K562 (cell line): ENCODE data around the gene PNRC2. TPM values are rescaled to one million over a fixed set of nuclear protein-coding genes. Genes with fewer than 3 reads are reported as not detected.

Experiments
- ADNP ChIP-seq: fragments of 200-800 bp; sonication (Bioruptor generic); IDR thresholded peaks from 2 replicates; pipeline ENCODE4 v1.6.1; 2016; ENCODE audit warnings: missing genetic modification characterization, missing compliant biosample characterization
- CREB3L1 ChIP-seq: fragments of 450-650 bp; IDR thresholded peaks from 2 replicates; pipeline ENCODE4 v1.6.1; 2014; ENCODE audit warnings: low read depth, mild to moderate bottlenecking, moderate library complexity, borderline replicate concordance
- CTBP1 ChIP-seq: fragments of 450-650 bp; IDR thresholded peaks from 2 replicates; pipeline ENCODE4 v1.6.1; 2016; ENCODE audit warnings: borderline replicate concordance
- DIDO1 ChIP-seq: fragments of 450-650 bp; IDR thresholded peaks from 2 replicates; pipeline ENCODE4 v1.6.1; 2016; ENCODE audit warnings: low read depth, missing biosample characterization, missing genetic modification characterization
- HDAC6 ChIP-seq: IDR thresholded peaks from 2 replicates; pipeline ENCODE4 v1.6.1; 2012; ENCODE audit warnings: low read depth, mild to moderate bottlenecking, control low read depth, inconsistent platforms, low read length, moderate library complexity
- HMG20A ChIP-seq: fragments of 450-650 bp; formaldehyde crosslinking; conservative IDR thresholded peaks from 2 replicates; pipeline ENCODE4 v1.4.0; 2020; ENCODE audit warnings: mild to moderate bottlenecking, mixed read lengths
- HSF4 ChIP-seq: fragments of 250-450 bp; sonication (Bioruptor Pico); IDR thresholded peaks from 2 replicates; pipeline ENCODE4 v2.1.2; 2022; ENCODE audit warnings: mild to moderate bottlenecking, moderate library complexity, borderline replicate concordance
- KLF1 ChIP-seq: fragments of 450-650 bp; IDR thresholded peaks from 2 replicates; pipeline ENCODE4 v1.6.1; 2016; ENCODE audit warnings: missing genetic modification characterization, missing compliant biosample characterization
- MLX ChIP-seq, 2 experiments: fragments of 450-650 bp in 1 of 2; sonication (generic) in 1 of 2; formaldehyde crosslinking; conservative IDR thresholded peaks; 2 replicates each; pipeline versions ENCODE4 v1.4.0 to v1.8.1; 2020 to 2022; ENCODE audit warnings: mild to moderate bottlenecking in 1 of 2, missing genetic modification reagents in 1 of 2
- NELFE ChIP-seq: IDR thresholded peaks from 2 replicates; pipeline ENCODE4 v1.6.1; 2011; ENCODE audit warnings: mild to moderate bottlenecking; ENCODE audit not compliant: insufficient read depth, insufficient read length
- OTX1 ChIP-seq: fragments of 450-650 bp; formaldehyde crosslinking; IDR thresholded peaks from 2 replicates; pipeline ENCODE4 v1.4.0; 2022; ENCODE audit warnings: mild to moderate bottlenecking
- POLR2AphosphoS5 ChIP-seq: IDR thresholded peaks from 2 replicates; pipeline ENCODE4 v1.6.1; 2011; ENCODE audit warnings: mild to moderate bottlenecking, low read depth, low read length, moderate library complexity; ENCODE audit not compliant: control insufficient read depth, insufficient read depth
- RBM15 ChIP-seq: fragments of 200-400 bp; formaldehyde crosslinking; IDR thresholded peaks from 2 replicates; pipeline ENCODE4 v1.6.1; 2018; ENCODE audit warnings: mild to moderate bottlenecking, low read length, moderate library complexity; ENCODE audit not compliant: insufficient read depth
- RHOXF2B ChIP-seq: fragments of 250-450 bp; sonication (Bioruptor Pico); conservative IDR thresholded peaks from 2 replicates; pipeline ENCODE4 v1.5.1; 2021
- SIRT6 ChIP-seq: IDR thresholded peaks from one replicate; pipeline ENCODE4 v1.6.1; 2012; ENCODE audit warnings: low read depth, mild to moderate bottlenecking, control low read depth, inconsistent platforms, low read length, moderate library complexity
- VEZF1 ChIP-seq: fragments of 200-800 bp; sonication (Bioruptor generic); IDR thresholded peaks from 2 replicates; pipeline ENCODE4 v1.6.1; 2017; ENCODE audit warnings: missing genetic modification characterization, missing compliant biosample characterization
- ZNF133 ChIP-seq: fragments of 250-450 bp; sonication (Bioruptor Pico); IDR thresholded peaks from 2 replicates; pipeline ENCODE4 v1.4.0; 2020; ENCODE audit warnings: mild to moderate bottlenecking
- ZNF583 ChIP-seq: fragments of 250-450 bp; sonication (Bioruptor Pico); IDR thresholded peaks from 2 replicates; pipeline ENCODE4 v1.4.0; 2020
- ZNF639 ChIP-seq, 2 experiments: fragments of 200-800 bp in 1 of 2; sonication (Bioruptor generic) in 1 of 2; sonication (generic) in 1 of 2; formaldehyde crosslinking in 1 of 2; IDR thresholded peaks in 1 of 2; conservative IDR thresholded peaks in 1 of 2; 2 replicates each; pipeline versions ENCODE4 v1.5.0 to v1.6.1; 2016 to 2020; ENCODE audit warnings: missing compliant biosample characterization in 1 of 2, missing genetic modification characterization in 1 of 2, missing genetic modification reagents in 1 of 2
- ZNF764 ChIP-seq: fragments of 250-450 bp; sonication (Bioruptor Pico); IDR thresholded peaks from 2 replicates; pipeline ENCODE4 v1.4.0; 2020; ENCODE audit warnings: low read depth, mild to moderate bottlenecking, moderate library complexity
- polyA plus RNA-seq, 8 experiments: library from polyadenylated mRNA; depleted of rRNA in 4 of 8; stranded (reverse) in 5 of 8; unstranded in 3 of 8; fragments of >200 nt; fragmentation: Nextera tagmentation in 2 of 8; fragmentation: Illumina TruSeq in 1 of 8; extraction: Ambion mirVana in 2 of 8; extraction: Trizol in 1 of 8; gene quantifications; 2 replicates each; pipeline versions ENCODE4 v1.2.1 to v1.2.3, GENCODE V29; 2011 to 2014; ENCODE audit warnings: inconsistent platforms in 1 of 8, missing spikeins in 1 of 8
- total RNA-seq, 7 experiments: library from RNA; depleted of rRNA in 6 of 7; stranded (reverse); fragments of >200 nt in 6 of 7; fragmentation: Illumina TruSeq in 2 of 7; extraction: Trizol in 2 of 7; gene quantifications; 2 replicates each; pipeline versions ENCODE4 v1.2.1 to v1.2.3, GENCODE V29; 2011 to 2021; ENCODE audit warnings: low replicate concordance in 1 of 7

The PNRC2 gene
- total and polyA plus RNA-seq, 9 of the 15 experiments (the other 6 are each of a cell fraction or from before 2014, with no cell fraction given) = 127 to 303 (median 203) TPM

- TF ChIP-seq ZNF639 (CRISPR knock-in tag; conservative IDR thresholded peaks at IDR 0.05 in 1 of 2, IDR thresholded peaks at IDR 0.05 in 1 of 2) (peak in 1 of 2 experiments; percentile 87; a peak in 2 of 4 replicates), VEZF1 (CRISPR knock-in tag) (peak; percentile 91), HSF4 (no peak), NELFE (peak; percentile 33), KLF1 (tag) (peak; percentile 76; the same call in 1 of the 2 replicates), POLR2AphosphoS5 (peak; percentile 96), RBM15 (no peak), OTX1 (CRISPR knock-in tag) (peak; percentile 74; the same call in 1 of the 2 replicates), ADNP (no peak), ZNF133 (CRISPR knock-in tag) (no peak), HMG20A (CRISPR knock-in tag) (peak; percentile 15; the same call in 1 of the 2 replicates), ZNF764 (CRISPR knock-in tag) (no peak), SIRT6 (no peak), CTBP1 (peak; percentile 79), MLX (CRISPR knock-in tag; conservative IDR thresholded peaks at IDR 0.05) (peak in 1 of 2 experiments; percentile 89; a peak in 1 of 4 replicates), ZNF583 (no peak), CREB3L1 (peak; percentile 98), RHOXF2B (no peak), DIDO1 (tag) (peak; percentile 64; the same call in 1 of the 2 replicates), HDAC6 (no peak)
Observed at GRCh38 chr1:23979881-23980727, 20.5 kb downstream of the PNRC2 start, which contains the start of gene SRSF10 (continued).
